T-helper 1 cell treated with Interleukin-12 subunit alpha and Interleukin-12 subunit beta and Interleukin-4 antibody, amounts not matched to agents 30 ng/mL and 1 ng/mL, for 36 hours (primary cell): ENCODE measurements around the gene TDRKH. TPM values are rescaled to one million over a fixed set of nuclear protein-coding genes. Genes with fewer than 3 reads are reported as not detected.
"Not testable (repeated sequence)": the region's sequence is repeated elsewhere in the genome, so short reads cannot be mapped to it uniquely, and the experiment has no call there.

ENCODE experiments used
- intact Hi-C: fragments of 100-400 bp; cut with micrococcal nuclease; formaldehyde crosslinking; loops from one replicate; pipeline ENCODE4 v1.15.1; 2024
- total RNA-seq: library from RNA; stranded (reverse); gene quantifications from 2 replicates; pipeline ENCODE4 v1.2.3, GENCODE V29; 2022

TDRKH gene
- total RNA-seq, 1 donor from 2014 or later: 20.3 TPM

- intact Hi-C loops: no loop called here
Observed at GRCh38 chr1:151803915-151804314, 13.6 kb upstream of the TDRKH start.

GRCh38 chr1:151803164-151803563, 12.9 kb upstream of the TDRKH start:
- intact Hi-C loops: no loop called here

DNA sequence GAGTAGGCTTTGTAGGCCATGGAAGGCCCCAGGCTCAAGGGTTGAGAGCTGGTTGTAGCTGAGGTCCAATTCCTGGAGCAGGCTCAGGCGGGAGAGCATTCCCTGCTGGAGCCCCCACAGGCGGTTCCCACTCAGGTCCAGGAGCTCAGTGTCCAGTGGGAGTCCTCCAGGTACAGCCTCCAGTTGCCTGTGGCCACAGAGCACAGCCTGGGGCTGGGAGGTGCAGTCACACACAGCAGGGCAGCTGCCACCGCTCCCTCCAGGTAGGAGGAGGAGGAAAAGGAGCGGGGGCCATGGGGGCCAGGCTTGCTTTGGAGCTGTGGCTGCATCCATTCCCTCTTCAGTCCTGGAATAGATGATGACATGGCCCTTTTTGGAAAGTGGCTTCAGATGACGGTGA, 12.1 kb upstream of the TDRKH start:
- intact Hi-C loops: no loop called here

GRCh38 chr1:151801846-151802245, 11.5 kb upstream of the TDRKH start:
- intact Hi-C loops: no loop called here

DNA sequence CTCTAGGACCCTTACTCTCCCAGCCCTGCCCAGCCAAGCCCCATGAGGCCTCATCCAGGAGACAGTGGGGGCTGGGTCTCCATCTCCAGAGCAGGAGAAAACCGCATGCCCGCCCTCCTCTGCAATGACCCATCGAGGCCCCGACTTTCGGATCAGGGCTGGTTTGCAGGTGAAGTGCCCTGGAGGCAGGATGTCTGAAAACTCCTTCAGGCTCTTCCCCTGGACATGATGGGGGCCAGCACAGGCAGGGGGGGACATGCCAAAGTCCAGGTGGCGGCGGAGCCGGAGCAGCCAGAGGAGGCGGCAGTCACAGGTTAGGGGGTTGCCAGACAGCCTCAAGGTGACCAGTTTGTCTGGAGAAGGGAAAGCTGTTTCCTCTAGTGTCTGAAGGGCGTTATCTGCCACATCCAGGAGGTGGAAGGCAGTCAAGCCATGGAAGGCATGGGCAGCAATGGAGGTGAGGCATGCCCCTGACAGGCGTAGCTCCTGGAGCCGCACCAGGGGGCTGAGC, 11.1 kb upstream of the TDRKH start:
- intact Hi-C loops: no loop called here

GRCh38 chr1:151800830-151801229, 10.5 kb upstream of the TDRKH start:
- intact Hi-C loops: no loop called here

- intact Hi-C loops: no loop called here
Observed at GRCh38 chr1:151799179-151800022, 9.1 kb upstream of the TDRKH start.

DNA sequence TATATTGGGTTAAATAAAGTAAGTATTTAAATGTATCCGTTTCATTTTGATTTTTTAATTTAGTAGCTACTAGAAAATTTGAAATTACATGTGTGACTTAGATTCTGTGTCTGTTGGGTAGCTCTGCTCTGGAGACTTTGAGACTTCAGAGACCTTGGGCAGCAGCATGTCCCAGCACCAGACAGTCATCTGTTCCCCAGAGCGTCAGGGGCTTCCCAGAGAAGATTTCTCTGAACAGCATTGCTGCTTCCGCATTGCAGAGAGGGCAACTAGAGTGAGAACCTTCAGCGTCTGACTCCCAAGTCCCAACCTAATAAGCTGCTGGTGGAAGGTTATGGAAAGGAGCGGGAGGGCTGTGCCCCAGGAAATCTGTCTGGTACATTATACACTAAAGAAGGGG, 8.3 kb upstream of the TDRKH start:
- intact Hi-C loops: no loop called here

DNA sequence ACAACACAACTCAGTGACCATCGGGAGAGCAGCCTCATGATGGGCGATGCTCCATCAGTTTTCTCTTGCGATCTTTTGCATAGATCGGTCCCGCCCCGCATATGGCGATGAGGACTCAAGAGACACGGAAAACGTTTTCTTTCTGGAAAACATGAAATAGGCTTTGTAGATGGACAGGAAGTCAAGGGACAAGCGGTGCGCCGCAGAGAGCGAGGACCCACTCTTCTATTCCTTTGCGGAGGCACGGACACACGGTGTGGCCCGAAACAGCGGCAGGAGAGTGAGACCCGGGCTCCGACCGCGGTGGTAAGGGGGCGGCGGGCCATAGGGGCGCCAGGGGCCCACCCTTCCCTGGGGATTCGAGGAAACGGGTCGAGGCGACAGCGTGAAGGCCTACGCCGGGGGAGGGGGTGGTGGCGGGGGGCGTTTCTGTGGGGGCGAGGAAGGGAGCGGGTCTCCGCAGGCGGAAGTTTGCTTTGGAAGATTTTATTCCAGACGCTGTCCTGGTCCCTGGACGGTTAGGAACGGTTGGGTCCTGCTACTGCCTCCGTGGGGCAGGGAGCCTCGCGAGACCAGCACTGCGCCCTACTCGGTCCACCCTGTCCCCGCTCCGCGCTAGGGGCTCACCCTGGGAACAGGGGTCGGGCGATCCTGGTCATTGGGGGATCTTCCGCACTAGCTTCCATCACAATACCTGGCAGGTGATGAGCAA, 796 bp upstream of the TDRKH start:
- intact Hi-C loops: loop anchor here (1.0 to 5.0 kb wide), 13 partner anchors 28 to 509 kb away; partner anchors contain the start of genes CGN, MRPL9, RFX5 and RIIAD1

GRCh38 chr1:151787689-151788088, 2.6 kb downstream of the TDRKH start:
- intact Hi-C loops: no loop called here

GRCh38 chr1:151783796-151784195, 6.5 kb downstream of the TDRKH start:
- intact Hi-C loops: no loop called here

DNA sequence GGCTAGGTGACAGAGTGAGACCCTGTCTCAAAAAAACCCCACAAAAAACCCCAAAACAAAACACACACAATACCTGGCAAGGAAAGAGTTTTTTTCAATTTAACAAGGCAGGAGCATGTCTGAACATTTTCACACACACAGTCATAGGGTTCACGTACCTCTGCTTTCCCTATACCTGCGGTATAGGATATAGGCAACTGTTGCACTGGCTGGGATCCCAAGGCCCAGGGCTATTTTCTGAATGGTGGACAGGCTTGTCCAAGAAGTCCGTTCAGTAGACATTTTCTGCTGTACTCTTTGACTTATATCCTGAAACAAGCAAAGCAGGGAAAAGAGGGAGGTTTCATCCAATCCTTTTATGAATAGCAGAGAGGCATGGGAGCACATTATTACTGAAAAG, 7.6 kb downstream of the TDRKH start:
- intact Hi-C loops: no loop called here

GRCh38 chr1:151782026-151782425, 8.3 kb downstream of the TDRKH start:
- intact Hi-C loops: not testable (repeated sequence)

GRCh38 chr1:151780736-151781135, 9.6 kb downstream of the TDRKH start:
- intact Hi-C loops: not testable (repeated sequence)

GRCh38 chr1:151779852-151780251, 10.4 kb downstream of the TDRKH start:
- intact Hi-C loops: no loop called here

- intact Hi-C loops: no loop called here
Observed at GRCh38 chr1:151777317-151777716, 13.0 kb downstream of the TDRKH start.

- intact Hi-C loops: no loop called here
Observed at GRCh38 chr1:151776665-151777062, 13.6 kb downstream of the TDRKH start.

DNA sequence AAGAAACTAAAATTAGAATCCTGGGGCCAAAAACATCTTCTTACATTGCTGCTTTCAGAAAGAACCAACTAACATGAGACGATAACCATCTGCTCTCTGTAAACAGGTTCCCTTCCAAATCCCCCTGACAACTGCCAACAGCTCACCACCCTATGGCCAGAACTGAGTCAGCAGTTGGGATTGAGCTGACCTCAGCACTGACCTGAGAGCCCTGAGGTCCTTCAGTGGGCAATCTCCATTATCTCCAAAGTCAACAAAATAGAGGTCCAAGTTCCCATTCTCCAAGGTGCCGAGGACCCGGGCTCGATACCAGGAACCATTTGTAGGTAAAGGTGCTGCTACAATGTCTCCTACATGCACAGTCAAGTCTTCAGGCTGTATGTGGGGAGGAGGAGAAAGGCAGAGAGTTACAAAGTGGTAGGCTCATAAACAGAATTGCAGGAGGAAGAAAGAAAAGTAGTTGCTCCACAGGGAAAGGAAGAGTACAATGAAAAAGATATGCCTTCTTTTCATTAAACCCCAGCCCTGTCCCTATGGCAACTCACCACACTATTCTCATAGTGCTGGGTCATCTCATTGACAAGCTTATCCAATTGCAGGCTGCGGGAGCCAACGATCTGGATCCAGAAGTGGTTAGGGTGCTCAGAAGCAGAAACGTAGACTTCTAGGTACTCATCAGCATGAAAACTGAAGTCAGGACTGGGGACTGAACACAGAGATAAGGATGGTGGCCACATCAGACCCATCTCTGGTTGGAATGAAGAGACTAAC, 14.2 kb downstream of the TDRKH start:
- intact Hi-C loops: no loop called here

GRCh38 chr1:151774256-151774922, 15.9 kb downstream of the TDRKH start:
- intact Hi-C loops: no loop called here

- intact Hi-C loops: no loop called here
Observed at GRCh38 chr1:151773702-151774101, 16.6 kb downstream of the TDRKH start.

DNA sequence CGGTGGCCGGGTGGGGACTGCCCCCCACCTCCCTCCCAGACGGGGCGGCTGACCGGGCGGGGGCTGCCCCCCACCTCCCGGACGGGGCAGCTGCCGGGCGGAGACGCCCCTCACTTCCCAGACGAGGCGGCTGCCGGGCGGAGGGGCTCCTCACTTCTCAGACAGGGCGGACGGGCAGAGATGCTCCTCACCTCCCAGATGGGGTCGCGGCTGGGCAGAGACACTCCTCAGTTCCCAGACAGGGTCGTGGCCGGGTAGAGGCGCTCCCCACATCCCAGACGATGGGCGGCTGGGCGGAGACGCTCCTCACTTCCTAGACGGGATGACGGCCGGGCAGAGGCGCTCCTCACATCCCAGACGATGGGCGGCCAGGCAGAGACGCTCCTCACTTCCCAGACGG, 21.0 kb downstream of the TDRKH start:
- intact Hi-C loops: not testable (repeated sequence)
